Parathyroid adenoma (tissue), 2 donors: ENCODE measurements around the gene ASCL2.

Experiments
- H2AFZ ChIP-seq: fragments of 300-600 bp; sonication (generic); one replicate; pipeline ENCODE4 v1.7.0; 2017; ENCODE audit warnings: antibody characterized with exemption, mild to moderate bottlenecking
- H3K27ac ChIP-seq: fragments of 300-600 bp; sonication (generic); one replicate; pipeline ENCODE4 v1.7.0; 2017
- H3K27me3 ChIP-seq: fragments of 300-600 bp; sonication (generic); one replicate; pipeline ENCODE4 v1.7.0; 2017; ENCODE audit warnings: low read length; ENCODE audit not compliant: control insufficient read depth, insufficient read depth
- H3K36me3 ChIP-seq: fragments of 300-600 bp; sonication (generic); one replicate; pipeline ENCODE4 v1.7.0; 2017; ENCODE audit warnings: low read length; ENCODE audit not compliant: control insufficient read depth, insufficient read depth
- H3K4me1 ChIP-seq: fragments of 300-600 bp; sonication (generic); one replicate; pipeline ENCODE4 v1.7.0; 2017; ENCODE audit warnings: control low read depth
- H3K4me2 ChIP-seq: fragments of 300-600 bp; sonication (generic); one replicate; pipeline ENCODE4 v1.7.0; 2017; ENCODE audit warnings: low read length
- H3K4me3 ChIP-seq: fragments of 300-600 bp; sonication (generic); one replicate; pipeline ENCODE4 v1.7.0; 2017; ENCODE audit warnings: low read depth, low read length
- H3K79me2 ChIP-seq: fragments of 300-600 bp; sonication (generic); one replicate; pipeline ENCODE4 v1.7.0; 2017; ENCODE audit warnings: control low read depth
- H3K9ac ChIP-seq: fragments of 300-600 bp; sonication (generic); one replicate; pipeline ENCODE4 v1.7.0; 2017; ENCODE audit warnings: mild to moderate bottlenecking
- H3K9me3 ChIP-seq: fragments of 300-600 bp; sonication (generic); one replicate; pipeline ENCODE4 v1.7.0; 2017; ENCODE audit warnings: low read length; ENCODE audit not compliant: control insufficient read depth
- TF ChIP-seq, protein P1 (sequence below): fragments of 300-600 bp; sonication (generic); IDR thresholded peaks from one replicate; pipeline ENCODE4 v1.7.0; 2017; ENCODE audit warnings: antibody characterized with exemption, mild to moderate bottlenecking
- donor health status: primary hyperparathyroidism.

The ASCL2 gene

DNA sequence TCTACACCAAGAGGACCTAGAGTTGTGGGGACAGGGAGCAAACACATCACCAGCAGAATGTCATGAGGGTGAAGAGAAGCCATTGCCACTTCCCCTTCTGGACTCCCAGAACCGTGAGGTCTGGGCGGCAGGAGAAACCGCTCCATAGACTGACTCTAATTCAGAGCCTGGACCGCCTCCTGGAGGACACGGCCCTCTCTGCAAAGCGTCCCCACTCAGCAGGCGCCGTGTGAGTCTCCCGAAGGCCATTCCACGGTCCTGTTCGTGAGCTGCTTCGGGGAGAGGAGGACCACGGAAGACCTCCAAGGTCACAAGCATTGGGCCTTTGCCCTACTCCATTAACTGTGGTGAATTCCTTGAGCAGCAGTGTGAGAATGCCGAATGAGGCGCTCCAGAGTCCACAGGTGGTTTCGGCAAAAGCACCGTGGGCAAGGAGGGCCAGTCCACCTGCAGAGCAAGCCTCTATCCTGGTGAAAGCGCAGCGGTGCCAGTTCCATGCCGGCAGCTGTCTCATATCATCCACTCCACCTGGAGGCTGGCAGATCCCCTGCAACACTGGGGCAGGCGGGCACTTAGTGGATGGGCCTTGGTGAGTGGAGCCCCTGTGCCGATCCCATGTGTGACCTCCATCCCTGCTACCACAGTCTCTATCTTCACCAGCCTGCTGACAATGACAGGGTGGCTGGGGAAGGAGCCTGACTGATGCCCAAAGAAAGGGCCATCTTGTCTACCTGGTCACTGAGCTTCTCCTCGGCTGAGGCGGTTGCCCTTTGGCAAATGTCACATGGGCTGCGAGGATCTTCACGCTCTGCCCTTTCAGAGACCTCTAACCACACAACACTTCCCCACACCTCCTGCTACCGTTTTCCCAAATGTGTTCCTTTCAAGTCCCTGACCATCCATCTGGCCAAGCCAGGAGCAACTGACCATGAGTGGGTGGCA, 23.9 kb upstream of the ASCL2 start:
- Histone ChIP-seq H3K27me3 (no peaks in the 10 kb centered on the region), H3K9me3 (no peaks in the 10 kb centered on the region), H3K36me3 (no peaks in the 10 kb centered on the region), H2AFZ (no peak overlapping the region), H3K9ac (no peak overlapping the region), H3K4me3 (no peak overlapping the region), H3K27ac (no peak overlapping the region), H3K4me2 (no peak overlapping the region), H3K79me2 (no peaks in the 10 kb centered on the region), H3K4me1 (no peaks in the 10 kb centered on the region)
- TF ChIP-seq, protein P1, sequence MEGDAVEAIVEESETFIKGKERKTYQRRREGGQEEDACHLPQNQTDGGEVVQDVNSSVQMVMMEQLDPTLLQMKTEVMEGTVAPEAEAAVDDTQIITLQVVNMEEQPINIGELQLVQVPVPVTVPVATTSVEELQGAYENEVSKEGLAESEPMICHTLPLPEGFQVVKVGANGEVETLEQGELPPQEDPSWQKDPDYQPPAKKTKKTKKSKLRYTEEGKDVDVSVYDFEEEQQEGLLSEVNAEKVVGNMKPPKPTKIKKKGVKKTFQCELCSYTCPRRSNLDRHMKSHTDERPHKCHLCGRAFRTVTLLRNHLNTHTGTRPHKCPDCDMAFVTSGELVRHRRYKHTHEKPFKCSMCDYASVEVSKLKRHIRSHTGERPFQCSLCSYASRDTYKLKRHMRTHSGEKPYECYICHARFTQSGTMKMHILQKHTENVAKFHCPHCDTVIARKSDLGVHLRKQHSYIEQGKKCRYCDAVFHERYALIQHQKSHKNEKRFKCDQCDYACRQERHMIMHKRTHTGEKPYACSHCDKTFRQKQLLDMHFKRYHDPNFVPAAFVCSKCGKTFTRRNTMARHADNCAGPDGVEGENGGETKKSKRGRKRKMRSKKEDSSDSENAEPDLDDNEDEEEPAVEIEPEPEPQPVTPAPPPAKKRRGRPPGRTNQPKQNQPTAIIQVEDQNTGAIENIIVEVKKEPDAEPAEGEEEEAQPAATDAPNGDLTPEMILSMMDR: no peak

- TF ChIP-seq, protein P1: no peak
- Histone ChIP-seq H3K9ac (no peak overlapping the region), H3K4me2 (no peak overlapping the region), H3K4me3 (no peak overlapping the region), H3K4me1 (no peaks in the 10 kb centered on the region), H3K9me3 (no peaks in the 10 kb centered on the region), H3K27ac (no peak overlapping the region), H3K79me2 (no peaks in the 10 kb centered on the region), H3K36me3 (no peaks in the 10 kb centered on the region), H3K27me3 (no peaks in the 10 kb centered on the region), H2AFZ (no peak overlapping the region)
These were observed 23.2 kb upstream of the ASCL2 start for GRCh38 chr11:2293531-2293971.

DNA sequence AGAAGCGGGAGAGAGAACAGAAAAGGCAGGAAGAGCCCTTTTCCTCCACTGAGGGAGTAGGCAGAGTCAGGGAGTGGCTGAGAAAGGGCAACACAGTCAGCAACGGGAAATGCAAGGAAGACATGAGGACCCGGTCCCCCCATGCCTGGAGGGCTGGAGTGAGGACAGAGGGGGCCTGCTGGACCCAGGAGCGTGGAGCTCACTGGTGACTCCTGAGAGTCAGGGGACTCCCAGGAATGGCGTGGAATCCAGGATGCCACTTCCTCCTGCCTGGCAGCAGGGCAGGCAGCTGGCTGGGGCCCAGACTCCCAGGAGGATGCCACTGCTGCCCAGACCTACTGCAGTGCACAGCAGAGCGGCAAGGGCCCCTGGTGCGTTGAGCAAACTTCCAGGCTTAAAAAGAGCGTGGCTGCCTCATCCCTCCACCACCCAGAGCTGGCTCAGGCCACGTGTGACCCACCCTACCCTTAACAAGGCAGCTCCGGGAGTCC, 20.0 kb upstream of the ASCL2 start:
- H3K79me2 ChIP-seq: no peaks in the 10 kb centered on the region
- no peak overlapping the region for H3K4me3 ChIP-seq
- H3K9ac ChIP-seq: no peak overlapping the region
- no peaks in the 10 kb centered on the region for H3K4me1 ChIP-seq
- H3K36me3 ChIP-seq: no peaks in the 10 kb centered on the region
- no peaks in the 10 kb centered on the region for H3K27me3 ChIP-seq
- no peaks in the 10 kb centered on the region for H3K9me3 ChIP-seq
- no peak overlapping the region for H3K27ac ChIP-seq
- TF ChIP-seq, protein P1: no peak
- H3K4me2 ChIP-seq: no peak overlapping the region
- no peak overlapping the region for H2AFZ ChIP-seq

GRCh38 chr11:2289859-2290258, 19.5 kb upstream of the ASCL2 start:
- Histone ChIP-seq H3K27me3 (no peaks in the 10 kb centered on the region), H3K4me1 (no peaks in the 10 kb centered on the region), H3K4me3 (no peak overlapping the region), H3K9me3 (no peaks in the 10 kb centered on the region), H3K9ac (no peak overlapping the region), H2AFZ (no peak overlapping the region), H3K36me3 (no peaks in the 10 kb centered on the region), H3K79me2 (no peaks in the 10 kb centered on the region), H3K27ac (no peak overlapping the region), H3K4me2 (no peak overlapping the region)
- TF ChIP-seq, protein P1: no peak
